Measurements from ENCODE around the gene RGCC. TPM values are rescaled to one million over a fixed set of nuclear protein-coding genes. Genes with fewer than 3 reads are reported as not detected.
"Not testable (repeated sequence)": the region's sequence is repeated elsewhere in the genome, so short reads cannot be mapped to it uniquely, and the experiment has no call there.

RGCC gene, protein sequence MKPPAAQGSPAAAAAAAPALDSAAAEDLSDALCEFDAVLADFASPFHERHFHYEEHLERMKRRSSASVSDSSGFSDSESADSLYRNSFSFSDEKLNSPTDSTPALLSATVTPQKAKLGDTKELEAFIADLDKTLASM
- 10 to 100 TPM in 2 of 3 donors, 1 to 10 TPM in 1; 9.2 to 14.0 (median 10.3) TPM for polyA plus RNA-seq (ENCODE audit: insufficient read length in 3 of 3)

DNA sequence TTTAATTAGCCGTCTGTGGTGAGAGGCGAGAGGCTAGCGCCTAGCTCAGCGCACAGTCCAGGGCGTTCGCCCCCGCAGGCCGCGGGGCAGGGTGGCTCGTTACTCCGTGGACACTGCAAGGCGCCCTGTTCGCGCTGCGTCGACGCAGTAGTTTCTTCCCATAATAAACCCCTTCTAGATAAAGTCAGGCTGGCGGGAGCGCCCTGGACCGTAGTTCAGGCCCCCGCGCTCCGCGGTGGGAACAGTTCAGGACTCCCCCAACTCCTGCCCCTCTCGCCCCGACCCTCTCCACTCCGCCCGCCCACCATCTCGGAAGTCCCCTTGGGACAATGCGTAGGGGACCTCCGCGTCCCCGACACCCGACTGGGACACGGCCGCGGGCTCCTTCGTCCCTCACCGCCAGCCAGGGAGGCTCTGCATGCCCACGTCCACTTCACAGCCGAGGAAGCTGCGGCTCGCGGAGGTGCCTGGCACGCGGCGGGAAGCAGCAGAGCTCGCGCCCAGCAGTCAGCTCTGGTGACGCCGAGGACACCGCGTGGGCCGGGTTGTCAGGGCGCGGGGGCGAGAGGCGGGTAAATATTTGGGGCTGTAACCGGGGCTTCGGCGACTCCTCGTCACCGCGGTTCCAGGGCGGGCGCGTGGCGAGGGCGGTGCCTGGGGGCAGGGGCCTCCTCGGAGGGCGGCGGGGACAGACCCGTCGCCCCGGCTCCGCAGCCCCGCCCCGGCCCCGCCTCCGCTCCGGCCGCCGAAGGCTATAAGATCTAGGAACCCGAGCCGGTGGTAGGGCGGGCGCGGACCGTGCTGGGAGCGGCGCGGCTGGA is at the start of gene RGCC:
Gene RGCC, plus strand, starts transcription at position 783 of the 821 bp plus-strand sequence. CDS start 158 bp downstream, outside the sequence.
- peak in 1 of 3 donors; percentile 36 for DNase-seq (ENCODE audit: low read depth in 3 of 3, low spot score in 2 of 3)

DNA sequence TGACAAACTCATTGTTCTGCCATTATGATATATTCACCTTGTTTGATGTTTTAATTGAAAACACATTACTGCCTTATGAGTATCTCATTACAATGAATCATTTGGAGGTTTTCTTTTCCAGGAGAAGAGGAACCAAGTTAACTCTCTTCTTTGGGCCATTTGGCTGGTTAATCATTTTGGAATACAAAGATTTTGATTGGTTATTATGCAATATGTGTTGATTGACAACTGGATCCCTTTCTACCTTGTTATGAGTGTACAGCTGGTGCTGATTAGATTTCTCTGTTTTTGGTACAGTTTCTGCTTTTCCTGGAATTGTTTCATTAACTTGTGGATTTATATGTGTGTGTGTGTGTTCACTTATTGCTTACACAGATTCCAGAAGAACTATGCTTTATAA is 49.2 kb upstream of the RGCC start:
- no peak for DNase-seq (ENCODE audit: low read depth in 3 of 3, low spot score in 2 of 3)

DNA sequence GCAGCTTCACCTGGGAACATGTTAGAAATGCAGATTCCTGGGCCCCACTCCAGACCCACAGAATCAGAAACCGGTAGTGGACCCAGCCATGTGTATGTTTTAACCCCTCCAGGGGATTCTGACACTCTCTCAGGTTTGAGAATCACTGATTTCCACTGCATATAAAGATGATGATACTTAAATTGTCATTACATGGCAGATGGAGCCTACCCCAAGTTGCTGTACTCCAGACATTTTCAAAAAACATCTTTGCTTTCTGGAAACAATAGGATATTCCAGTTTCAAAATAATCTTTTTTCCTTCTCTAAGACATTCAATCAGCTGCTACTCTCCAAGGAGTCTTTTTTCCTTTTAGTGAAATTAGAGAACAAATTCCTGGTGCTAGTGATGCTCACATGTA is 48.6 kb upstream of the RGCC start:
- no peak for DNase-seq (ENCODE audit: low read depth in 3 of 3, low spot score in 2 of 3)

DNA sequence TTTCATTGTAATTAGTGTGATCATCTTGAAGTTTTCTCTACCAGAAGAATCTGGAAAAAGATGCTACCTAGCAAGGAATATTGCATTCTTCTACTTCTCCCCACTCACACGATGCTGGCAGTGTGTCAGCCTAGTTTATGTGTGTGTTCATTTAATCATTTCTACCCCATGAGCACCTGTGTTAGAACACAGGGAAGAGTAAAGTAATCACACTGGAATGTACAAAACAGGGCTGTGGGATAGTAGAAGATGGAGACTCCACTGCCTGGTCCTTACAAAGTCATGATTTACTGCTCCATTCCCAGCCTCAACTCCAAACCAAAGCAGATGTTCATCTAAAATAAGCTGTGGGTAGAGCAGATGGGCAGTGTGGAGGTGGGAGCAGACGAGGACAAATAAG is 47.7 kb upstream of the RGCC start:
- DNase-seq (ENCODE audit: low read depth in 3 of 3, low spot score in 2 of 3) = no peak

DNA sequence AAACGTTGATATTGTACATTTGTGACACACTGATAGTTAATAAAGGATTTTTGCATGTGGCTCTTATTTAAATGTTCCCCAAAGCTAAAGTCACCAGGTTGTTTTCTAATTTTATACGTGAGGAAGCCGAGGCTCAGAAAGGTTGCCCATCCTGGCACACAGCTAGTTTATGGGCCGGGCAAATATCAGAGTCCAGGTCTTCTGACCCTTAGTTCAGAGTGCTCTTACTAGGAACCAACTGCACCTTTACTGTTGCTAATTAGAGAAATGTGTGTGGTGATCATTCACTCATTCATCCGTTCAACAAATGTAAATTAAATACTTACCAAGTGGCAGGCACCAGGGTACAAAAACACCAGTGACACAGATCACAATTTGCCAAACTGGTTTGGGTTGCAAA is 46.3 kb upstream of the RGCC start:
- no peak for DNase-seq (ENCODE audit: low read depth in 3 of 3, low spot score in 2 of 3)

DNA sequence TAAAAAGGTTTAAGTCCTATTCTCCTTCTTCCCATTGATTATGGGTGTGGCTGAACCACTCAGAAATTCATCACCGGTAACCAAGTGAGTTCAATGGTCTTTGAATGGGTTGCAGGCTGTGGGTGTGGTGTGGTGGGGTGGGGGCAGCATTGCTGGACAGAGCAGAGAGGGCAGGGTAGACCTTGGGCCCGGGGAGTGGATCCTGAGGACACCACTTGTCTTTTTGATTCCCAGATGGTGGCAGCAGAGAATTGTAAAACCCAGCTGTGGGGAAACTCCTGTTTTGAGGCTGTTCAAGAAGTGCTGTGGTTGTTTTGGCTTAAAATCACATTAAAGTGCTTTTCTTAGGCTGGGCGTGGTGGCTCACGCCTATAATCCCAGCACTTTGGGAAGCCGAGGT is 45.8 kb upstream of the RGCC start:
- DNase-seq (ENCODE audit: low read depth in 3 of 3, low spot score in 2 of 3) = no peak

DNA sequence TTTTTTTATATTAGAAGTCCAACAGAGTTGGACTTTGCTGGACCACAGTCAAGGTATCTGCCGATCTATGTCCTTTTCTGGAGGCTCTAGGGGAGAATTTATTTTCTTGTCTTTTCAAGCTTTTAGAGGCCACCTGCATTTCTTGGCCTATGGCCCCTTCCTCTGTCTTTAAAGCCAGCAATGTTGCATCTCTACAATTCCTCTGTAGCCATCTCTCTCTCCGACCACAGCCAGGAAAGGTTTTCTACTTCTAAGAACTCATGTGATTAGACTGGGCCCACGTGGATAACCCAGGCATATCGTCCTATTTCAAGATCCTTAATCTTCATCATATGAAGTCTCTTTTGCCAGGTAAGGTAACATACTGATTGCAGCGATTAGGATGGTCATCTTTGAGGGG is 43.5 kb upstream of the RGCC start:
- DNase-seq (ENCODE audit: low read depth in 3 of 3, low spot score in 2 of 3) = no peak

DNA sequence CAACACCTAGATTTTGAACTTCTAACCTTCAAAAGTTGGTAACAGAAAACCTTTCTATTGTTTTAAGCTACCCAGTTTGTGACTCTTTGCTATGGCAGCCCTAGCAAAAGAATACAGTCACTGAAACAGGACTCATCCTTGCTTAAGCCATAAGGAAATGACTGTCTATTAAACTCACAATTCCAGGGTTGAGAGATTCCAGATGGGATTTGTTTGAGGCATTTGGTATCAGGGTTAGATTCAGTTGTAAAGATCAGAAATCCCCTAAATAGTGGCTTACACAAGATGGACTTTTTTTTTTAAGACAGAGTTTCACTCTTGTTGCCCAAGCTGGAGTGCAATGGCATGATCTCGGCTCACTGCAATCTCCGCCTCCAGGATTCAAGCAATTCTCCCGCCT is 41.1 kb upstream of the RGCC start:
- DNase-seq (ENCODE audit: low read depth in 3 of 3, low spot score in 2 of 3) = no peak

DNA sequence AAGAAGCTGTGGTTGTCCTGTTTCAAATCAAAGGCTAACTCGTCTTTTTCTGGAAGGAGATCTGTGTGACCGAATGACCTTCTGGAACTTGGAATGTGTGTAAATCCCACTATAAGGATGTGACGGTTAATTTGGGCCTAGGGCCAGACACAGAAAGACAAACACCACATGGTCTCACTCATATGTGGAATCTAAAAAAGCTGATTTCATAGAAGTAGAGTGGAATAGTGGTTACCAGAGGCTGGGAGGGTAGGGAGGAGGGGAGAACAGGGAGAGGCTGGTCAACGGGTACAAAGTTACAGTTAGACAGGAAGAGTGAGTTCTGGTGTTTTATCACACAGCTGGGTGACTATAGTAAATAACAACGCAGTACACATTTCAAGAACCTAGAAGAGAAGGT is 39.3 kb upstream of the RGCC start:
- peak in 1 of 3 donors; percentile 15 for DNase-seq (ENCODE audit: low read depth in 3 of 3, low spot score in 2 of 3)

DNA sequence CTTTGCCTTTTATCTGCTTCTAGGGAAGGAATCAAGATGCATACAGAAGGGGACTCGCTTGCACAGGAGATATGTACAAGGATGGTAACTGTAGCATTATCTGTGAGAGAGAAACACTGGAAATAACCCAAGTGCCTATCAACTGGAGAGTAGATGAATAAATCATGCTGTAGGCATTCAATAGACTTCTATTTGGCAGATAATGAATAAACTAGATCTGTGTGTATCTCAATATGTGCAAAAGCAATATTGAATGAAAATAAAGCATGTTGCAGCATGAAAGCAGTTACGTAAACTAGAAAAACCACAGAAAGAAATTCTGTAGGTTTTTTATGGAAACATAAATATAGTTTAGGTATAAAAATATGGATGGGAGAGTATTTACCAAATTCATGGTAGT is 38.6 kb upstream of the RGCC start:
- no peak for DNase-seq (ENCODE audit: low read depth in 3 of 3, low spot score in 2 of 3)

DNA sequence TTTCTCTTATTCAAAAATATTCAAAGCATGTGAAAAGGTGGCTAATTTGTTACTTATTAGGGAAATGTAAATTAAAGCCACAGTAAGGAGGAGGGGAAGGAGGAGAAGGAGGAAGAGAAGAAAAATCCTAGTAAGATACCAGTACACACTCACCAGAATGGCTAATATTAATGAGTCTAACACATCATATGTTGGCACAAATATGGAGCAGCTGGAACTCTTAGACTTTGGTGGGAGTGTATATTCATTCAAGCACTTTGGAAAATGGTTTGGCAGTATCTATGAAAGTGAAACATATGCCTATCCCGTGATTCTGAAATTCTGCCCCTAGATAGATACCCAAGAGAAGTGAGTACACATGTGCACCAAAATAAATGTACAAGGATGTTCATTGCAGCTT is 38.1 kb upstream of the RGCC start:
- DNase-seq (ENCODE audit: low read depth in 3 of 3, low spot score in 2 of 3) = no peak

DNA sequence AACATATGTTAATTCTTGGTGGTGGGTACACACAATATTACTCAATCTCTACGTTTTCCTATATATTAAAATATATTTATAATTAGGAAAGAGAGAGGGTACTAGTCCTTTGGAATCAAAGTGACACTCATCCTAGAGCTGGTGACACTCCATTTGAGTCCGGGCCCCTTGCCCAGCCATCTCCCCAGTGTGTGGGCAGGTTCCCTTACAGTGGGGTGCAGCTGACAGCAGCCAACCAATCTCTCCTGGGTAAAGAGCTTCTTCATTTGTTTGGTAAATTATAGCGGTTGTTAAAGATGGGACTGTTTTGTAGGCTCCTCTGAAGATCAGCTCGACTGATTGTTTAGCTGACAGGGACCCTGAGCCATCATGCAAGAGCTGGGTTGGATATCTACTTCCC is 37.2 kb upstream of the RGCC start:
- no peak for DNase-seq (ENCODE audit: low read depth in 3 of 3, low spot score in 2 of 3)

DNA sequence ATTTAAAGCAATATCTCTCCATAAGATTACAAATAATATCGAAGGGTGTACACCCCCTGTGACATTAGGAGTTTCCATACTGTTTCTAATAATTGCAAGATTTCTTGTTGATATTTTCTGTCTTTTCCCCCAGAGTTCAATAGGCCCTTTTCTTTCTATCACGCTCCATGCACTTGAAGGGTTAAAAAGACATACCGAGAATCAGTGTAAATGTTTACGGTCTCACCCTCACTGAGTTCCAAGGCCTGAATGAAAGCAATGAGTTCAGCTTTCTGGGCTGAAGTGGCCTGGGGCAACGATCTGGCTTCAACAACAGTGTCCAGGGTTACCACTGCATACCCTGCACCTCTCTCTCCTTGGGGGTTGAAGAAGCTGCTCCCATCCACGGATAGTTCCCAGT is 36.0 kb upstream of the RGCC start:
- not testable (repeated sequence) for DNase-seq (ENCODE audit: low read depth in 3 of 3, low spot score in 2 of 3)

DNA sequence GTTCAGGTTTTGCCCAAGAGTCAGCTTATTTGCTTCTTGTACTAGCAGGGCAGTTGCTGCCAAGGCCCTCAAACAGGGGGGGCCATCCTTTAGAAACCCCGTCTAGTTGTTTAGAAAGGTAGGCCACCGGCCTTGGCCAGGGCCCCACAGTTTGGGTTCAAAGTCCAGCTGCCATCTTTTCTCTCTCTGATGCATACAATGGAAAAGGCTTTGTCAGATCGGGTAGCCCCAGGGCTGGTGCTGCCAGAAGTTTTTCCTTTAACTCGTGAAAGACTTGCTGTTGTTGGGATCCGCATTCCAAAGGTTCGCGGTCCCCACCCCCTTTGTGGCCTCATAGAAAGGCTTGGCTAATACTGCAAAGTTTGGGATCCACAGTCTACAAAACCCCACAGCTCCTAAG is 35.4 kb upstream of the RGCC start:
- not testable (repeated sequence) for DNase-seq (ENCODE audit: low read depth in 3 of 3, low spot score in 2 of 3)

DNA sequence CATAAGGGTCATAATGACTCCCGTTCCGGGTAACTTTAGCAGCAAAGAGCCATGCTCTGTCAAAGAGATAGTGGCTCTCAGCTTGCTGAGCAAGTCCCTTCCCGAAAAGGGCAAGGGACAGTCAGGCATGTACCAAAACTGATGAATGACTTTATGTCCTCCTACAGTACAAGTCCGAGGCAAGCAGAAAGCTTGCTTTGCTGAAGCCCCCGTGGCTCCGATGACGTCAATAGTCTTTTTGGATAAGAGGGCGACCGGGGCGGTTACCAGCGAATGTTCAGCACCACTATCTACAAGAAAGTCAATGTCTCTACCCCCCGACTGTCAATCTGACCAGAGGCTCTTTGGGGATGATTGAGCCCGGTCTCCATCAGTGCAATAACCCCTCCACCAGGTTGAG is 34.1 kb upstream of the RGCC start:
- DNase-seq (ENCODE audit: low read depth in 3 of 3, low spot score in 2 of 3) = not testable (repeated sequence)

DNA sequence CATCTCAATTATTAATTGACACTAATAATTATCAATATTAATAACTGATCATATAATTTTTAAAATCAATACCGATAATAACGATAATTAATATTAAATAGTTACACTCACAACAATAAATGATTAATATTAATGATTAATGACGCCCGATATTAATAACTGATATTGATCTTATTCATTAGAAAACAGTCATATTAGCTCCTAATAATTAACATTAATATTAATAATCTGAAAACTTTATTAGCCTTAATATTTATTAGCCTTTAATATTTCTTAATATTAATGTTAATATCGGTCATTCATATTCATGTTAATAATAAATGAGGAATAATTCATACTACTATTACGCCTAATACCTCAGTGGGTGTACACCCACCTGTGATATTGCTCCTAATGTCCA is 32.7 kb upstream of the RGCC start:
- not testable (repeated sequence) for DNase-seq (ENCODE audit: low read depth in 3 of 3, low spot score in 2 of 3)

DNA sequence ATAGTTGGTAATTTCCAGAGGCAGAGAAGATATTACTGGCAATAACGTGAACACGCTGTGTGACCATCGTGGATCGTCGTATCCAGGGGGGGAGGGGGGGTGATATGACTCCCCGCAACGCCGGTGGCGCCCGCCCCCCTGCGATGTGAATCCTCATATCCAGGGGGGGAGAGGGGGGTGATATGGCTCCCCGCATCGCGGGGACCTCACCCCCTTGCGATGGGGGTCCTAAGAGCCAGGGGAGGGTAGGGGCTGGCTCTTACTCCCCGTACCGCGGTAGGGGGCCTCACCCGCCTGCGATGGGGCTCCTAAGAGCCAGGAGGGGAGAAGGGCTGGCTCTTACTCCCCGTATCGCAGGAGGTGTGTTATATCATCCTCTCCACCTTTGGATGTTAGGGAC is 31.3 kb upstream of the RGCC start:
- DNase-seq (ENCODE audit: low read depth in 3 of 3, low spot score in 2 of 3) = no peak

DNA sequence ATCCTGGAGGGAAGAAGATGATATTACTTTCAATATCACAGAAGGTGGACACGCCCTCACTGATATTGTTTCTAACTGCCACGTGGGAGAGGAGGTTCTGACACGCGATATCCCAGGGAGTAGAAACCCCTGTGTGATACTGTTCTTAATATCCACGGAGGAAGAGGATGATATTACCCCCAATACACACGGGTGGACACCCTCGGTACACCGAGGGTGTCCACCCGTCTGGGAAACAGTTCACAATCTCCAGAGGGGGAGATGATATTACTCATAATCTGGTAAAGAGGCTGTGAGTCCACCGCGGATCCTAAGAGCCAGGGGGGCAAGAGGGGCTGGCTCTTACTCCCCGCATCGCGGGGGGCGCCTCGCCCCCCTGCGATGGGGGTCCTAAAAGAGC is 29.7 kb upstream of the RGCC start:
- no peak for DNase-seq (ENCODE audit: low read depth in 3 of 3, low spot score in 2 of 3)

DNA sequence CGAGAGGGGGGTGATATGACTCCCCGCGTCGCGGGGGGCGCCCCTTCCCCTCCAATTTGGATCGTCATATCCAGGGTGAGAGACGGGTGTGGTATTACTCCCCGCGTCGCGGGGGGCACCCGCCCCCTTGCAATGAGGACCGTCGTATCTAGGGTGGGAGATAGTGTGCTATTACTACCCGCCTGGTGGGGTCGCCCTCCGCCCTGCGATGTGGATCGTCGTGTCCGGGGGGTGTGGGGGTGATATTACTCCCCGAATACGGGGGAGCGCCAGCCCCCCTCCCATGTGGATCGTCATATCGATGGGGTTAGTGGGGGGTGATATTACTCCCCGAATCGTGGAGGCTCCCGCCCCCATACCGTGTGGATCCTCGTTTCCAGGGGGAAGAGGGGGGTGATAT is 29.2 kb upstream of the RGCC start:
- DNase-seq (ENCODE audit: low read depth in 3 of 3, low spot score in 2 of 3) = no peak

DNA sequence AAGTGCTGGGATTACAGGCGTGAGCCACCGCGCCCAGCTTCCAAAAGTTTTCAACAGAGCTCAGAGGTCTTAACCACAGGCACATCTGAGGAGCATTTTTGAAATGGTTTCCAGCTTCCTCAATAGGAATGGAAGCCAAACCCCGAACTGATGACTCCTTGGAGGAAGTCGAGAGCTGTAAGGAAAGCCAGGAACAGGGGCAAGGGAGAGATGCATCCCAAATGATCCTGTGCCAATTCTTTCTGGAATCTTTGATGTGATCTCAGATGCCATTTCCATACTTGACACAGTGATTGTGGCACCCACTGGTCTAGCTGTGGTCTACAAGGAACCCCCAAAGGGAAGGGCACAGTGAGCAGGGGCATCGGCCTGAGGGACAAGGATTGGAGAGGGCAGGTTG is 23.3 kb upstream of the RGCC start:
- not testable (repeated sequence) for DNase-seq (ENCODE audit: low read depth in 3 of 3, low spot score in 2 of 3)

DNA sequence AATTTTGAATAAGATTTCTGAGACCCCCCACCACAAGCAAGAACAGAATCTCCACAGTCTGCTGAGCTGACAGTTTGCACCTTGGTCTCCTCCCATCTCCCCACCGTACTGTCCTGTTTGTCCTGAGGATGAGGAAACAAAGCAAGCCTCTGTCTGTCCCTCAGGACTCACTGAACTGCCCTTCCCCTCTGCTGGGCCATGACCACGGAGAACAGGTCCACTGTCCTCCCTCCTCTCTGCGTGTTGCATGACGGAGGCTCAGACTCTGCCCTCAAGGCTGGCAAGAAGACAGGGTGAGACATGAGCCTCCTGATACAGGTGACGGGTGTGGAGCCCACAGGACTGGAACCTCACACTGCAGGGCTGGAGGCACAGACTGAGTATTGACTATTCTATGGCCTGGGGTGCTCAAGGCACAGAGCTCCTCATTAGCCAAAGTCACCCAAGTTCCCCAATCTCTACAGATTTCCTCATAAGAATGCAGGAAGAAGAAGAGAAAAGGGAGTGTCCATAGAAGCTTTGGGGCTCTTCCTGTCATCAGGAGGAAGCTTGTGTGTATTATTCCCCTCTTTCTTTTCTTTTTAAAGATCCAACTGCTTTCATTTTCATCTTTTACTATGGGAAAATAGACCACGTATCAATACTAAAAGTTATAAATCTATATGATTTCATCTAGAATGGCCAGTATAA is 22.4 kb upstream of the RGCC start:
- no peak for DNase-seq (ENCODE audit: low read depth in 3 of 3, low spot score in 2 of 3)

DNA sequence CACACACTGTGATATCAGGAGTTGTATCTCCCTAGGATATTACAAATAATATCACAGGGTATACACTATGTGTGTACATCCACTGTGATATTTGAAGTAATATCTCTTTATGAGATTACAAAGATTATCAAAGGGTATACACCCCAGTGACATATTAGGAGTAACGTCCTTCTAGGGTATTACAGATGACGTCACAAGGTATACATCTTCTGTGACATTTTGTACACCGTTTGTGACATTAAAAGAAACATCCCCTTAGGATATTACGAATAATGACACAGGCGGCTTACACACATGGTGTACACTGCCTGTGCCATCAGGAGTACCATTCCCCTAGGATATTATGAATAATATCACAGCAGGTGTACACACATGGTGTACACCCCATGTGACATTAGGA is 13.4 kb upstream of the RGCC start:
- no peak for DNase-seq (ENCODE audit: low read depth in 3 of 3, low spot score in 2 of 3)

All from right renal cortex interstitium (tissue), 3 donors.